Measurements from ENCODE around the gene NTM.

The NTM gene

DNA sequence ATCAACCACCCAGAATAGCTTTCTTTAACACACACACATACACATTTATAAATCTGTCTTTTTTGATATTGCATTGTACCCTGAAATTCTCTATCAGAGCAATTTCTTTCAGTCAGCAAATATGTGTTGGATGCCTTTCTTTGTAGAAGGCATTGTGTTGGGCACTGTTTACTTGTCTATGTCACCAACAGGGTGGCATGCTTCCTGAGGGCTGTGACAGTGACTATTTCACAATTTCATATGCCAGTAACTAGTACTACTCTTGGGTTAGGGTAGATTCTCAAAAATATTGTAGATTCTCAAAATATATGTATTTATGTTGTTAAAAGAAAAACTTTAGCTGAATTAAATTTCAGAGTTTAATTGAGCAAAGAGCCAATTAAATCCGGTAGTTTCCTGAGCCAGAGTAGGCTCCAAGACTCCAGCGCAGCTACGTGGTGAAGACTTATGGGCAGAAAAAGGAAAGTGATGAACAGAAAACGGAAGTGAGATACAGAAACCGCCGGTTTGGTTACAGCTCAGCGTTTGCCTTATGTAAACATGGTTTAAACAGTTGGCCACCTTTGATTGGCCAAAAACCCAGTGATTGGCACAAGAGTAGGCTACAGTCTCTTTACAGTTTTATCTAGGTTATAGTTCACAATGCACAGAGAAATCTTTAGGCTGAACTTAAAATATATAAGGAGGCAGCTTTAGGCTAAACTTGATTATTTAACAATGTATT, 723.3 kb downstream of the NTM start:
- Histone ChIP-seq H2AFZ (ENCODE audit: low read length) (no peak overlapping the region), H3F3A (ENCODE audit: low read depth) (no peaks in the 10 kb centered on the region), H3K36me3 (ENCODE audit: insufficient read depth, low read length) (no peaks in the 10 kb centered on the region), H3K4me3 (ENCODE audit: low read length, poor library complexity, severe bottlenecking) (no peak overlapping the region), H3K4me1 (ENCODE audit: insufficient read depth, low read length, poor library complexity, severe bottlenecking) (peaks cover 14% of the 10 kb centered on the region), H3K27me3 (ENCODE audit: insufficient read depth, low read length, poor library complexity, severe bottlenecking) (no peaks in the 10 kb centered on the region), H3K4me2 (ENCODE audit: low read depth, low read length, poor library complexity, severe bottlenecking) (peak overlapping the region; percentile 18), H3K9ac (ENCODE audit: low read depth, low read length, poor library complexity, severe bottlenecking) (no peak overlapping the region), H4K20me1 (ENCODE audit: insufficient read depth, low read length, poor library complexity, severe bottlenecking) (no peaks in the 10 kb centered on the region), H3K9me2 (replicated peaks; ENCODE audit: low read depth, low read length) (no peaks in the 10 kb centered on the region), H3K9me3 (ENCODE audit: insufficient read depth, low read depth, low read length) (no peaks in the 10 kb centered on the region), H3K79me2 (ENCODE audit: insufficient read depth, low read length) (no peaks in the 10 kb centered on the region)
- TF ChIP-seq EZH2phosphoT487 (IDR thresholded peaks at IDR 0.05; ENCODE audit: borderline replicate concordance) (no peak), CTCF (conservative IDR thresholded peaks at IDR 0.05; ENCODE audit: low read length) (no peak)

DNA sequence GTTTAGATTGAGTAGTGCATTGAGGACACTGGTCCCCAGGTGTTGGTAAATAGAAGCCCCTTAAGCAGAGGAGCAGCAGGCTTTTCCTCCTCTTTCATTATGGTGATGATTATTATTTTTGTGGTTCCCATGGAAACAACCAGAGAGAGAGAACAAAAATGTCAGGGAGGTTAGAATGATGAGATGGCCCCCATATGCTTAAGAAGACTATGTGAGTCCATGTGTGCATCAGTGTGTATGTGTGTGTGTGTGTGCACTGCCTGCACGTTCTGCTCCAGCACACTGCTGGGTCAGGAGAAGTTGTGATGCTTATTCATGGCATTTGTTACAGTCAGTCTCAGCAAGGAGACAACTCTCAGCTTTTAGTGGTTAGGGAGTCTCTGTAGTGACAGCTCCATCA, 724.2 kb downstream of the NTM start:
- Histone ChIP-seq H3F3A (ENCODE audit: low read depth) (no peaks in the 10 kb centered on the region), H3K4me2 (ENCODE audit: low read depth, low read length, poor library complexity, severe bottlenecking) (peak overlapping the region; percentile 39), H2AFZ (ENCODE audit: low read length) (no peak overlapping the region), H3K79me2 (ENCODE audit: insufficient read depth, low read length) (no peaks in the 10 kb centered on the region), H4K20me1 (ENCODE audit: insufficient read depth, low read length, poor library complexity, severe bottlenecking) (no peaks in the 10 kb centered on the region), H3K9me2 (replicated peaks; ENCODE audit: low read depth, low read length) (no peaks in the 10 kb centered on the region), H3K4me1 (ENCODE audit: insufficient read depth, low read length, poor library complexity, severe bottlenecking) (peaks cover 14% of the 10 kb centered on the region), H3K27me3 (ENCODE audit: insufficient read depth, low read length, poor library complexity, severe bottlenecking) (no peaks in the 10 kb centered on the region), H3K9ac (ENCODE audit: low read depth, low read length, poor library complexity, severe bottlenecking) (no peak overlapping the region), H3K36me3 (ENCODE audit: insufficient read depth, low read length) (no peaks in the 10 kb centered on the region), H3K9me3 (ENCODE audit: insufficient read depth, low read depth, low read length) (no peaks in the 10 kb centered on the region), H3K4me3 (ENCODE audit: low read length, poor library complexity, severe bottlenecking) (no peak overlapping the region)
- TF ChIP-seq CTCF (conservative IDR thresholded peaks at IDR 0.05; ENCODE audit: low read length) = no peak
- no peak for TF ChIP-seq EZH2phosphoT487 (IDR thresholded peaks at IDR 0.05; ENCODE audit: borderline replicate concordance)

- Histone ChIP-seq H3K9ac (ENCODE audit: low read depth, low read length, poor library complexity, severe bottlenecking) (no peak overlapping the region), H3K36me3 (ENCODE audit: insufficient read depth, low read length) (no peaks in the 10 kb centered on the region), H3K4me3 (ENCODE audit: low read length, poor library complexity, severe bottlenecking) (no peak overlapping the region), H3K4me2 (ENCODE audit: low read depth, low read length, poor library complexity, severe bottlenecking) (peak overlapping the region; percentile 39), H3K4me1 (ENCODE audit: insufficient read depth, low read length, poor library complexity, severe bottlenecking) (peaks cover 14% of the 10 kb centered on the region), H3K27me3 (ENCODE audit: insufficient read depth, low read length, poor library complexity, severe bottlenecking) (no peaks in the 10 kb centered on the region), H2AFZ (ENCODE audit: low read length) (no peak overlapping the region), H3K9me2 (replicated peaks; ENCODE audit: low read depth, low read length) (no peaks in the 10 kb centered on the region), H3K79me2 (ENCODE audit: insufficient read depth, low read length) (no peaks in the 10 kb centered on the region), H4K20me1 (ENCODE audit: insufficient read depth, low read length, poor library complexity, severe bottlenecking) (no peaks in the 10 kb centered on the region), H3K9me3 (ENCODE audit: insufficient read depth, low read depth, low read length) (no peaks in the 10 kb centered on the region), H3F3A (ENCODE audit: low read depth) (no peaks in the 10 kb centered on the region)
- TF ChIP-seq CTCF (conservative IDR thresholded peaks at IDR 0.05; ENCODE audit: low read length) (no peak), EZH2phosphoT487 (IDR thresholded peaks at IDR 0.05; ENCODE audit: borderline replicate concordance) (no peak)
Observed at GRCh38 chr11:132095230-132096131, 725.1 kb downstream of the NTM start.

Measured in Loucy (cell line).